Endodermal cell (in vitro differentiated cells): ENCODE results near the gene EDARADD. TPM values are rescaled to one million over a fixed set of nuclear protein-coding genes. Genes with fewer than 3 reads are reported as not detected.
A peak's percentile ranks its signal among the peaks of the same experiment; 100 is the strongest.

Source experiments
- DNase-seq: peaks from one replicate; pipeline ENCODE4 v3.0.0-alpha.2; 2017
- H3K27ac ChIP-seq: 2 replicates; pipeline ENCODE4 v1.5.1; 2013; ENCODE audit warnings: mild to moderate bottlenecking, low read depth, low read length, moderate library complexity
- H3K27me3 ChIP-seq: 2 replicates; pipeline ENCODE4 v1.6.1; 2013; ENCODE audit warnings: mild to moderate bottlenecking, low read length, moderate library complexity; ENCODE audit not compliant: insufficient read depth, control insufficient read depth, poor library complexity, severe bottlenecking
- H3K36me3 ChIP-seq: 2 replicates; pipeline ENCODE4 v1.7.0; 2013; ENCODE audit warnings: mild to moderate bottlenecking, low read length, moderate library complexity; ENCODE audit not compliant: control insufficient read depth, insufficient read depth
- H3K4me1 ChIP-seq: one replicate; pipeline ENCODE4 v1.7.0; 2013; ENCODE audit warnings: low read length; ENCODE audit not compliant: control insufficient read depth, insufficient read depth
- H3K4me3 ChIP-seq: 2 replicates; pipeline ENCODE4 v1.5.1; 2013; ENCODE audit warnings: mild to moderate bottlenecking, low read length, moderate library complexity
- H3K9ac ChIP-seq: 2 replicates; pipeline ENCODE4 v1.6.1; 2013; ENCODE audit warnings: mild to moderate bottlenecking, low read length, moderate library complexity; ENCODE audit not compliant: poor library complexity, severe bottlenecking; ENCODE audit errors: extremely low read depth
- H3K9me3 ChIP-seq: 2 replicates; pipeline ENCODE4 v1.6.1; 2013; ENCODE audit warnings: mild to moderate bottlenecking, low read length, moderate library complexity; ENCODE audit not compliant: control insufficient read depth
- H3K27ac Mint-ChIP-seq: 2 replicates; pipeline ENCODE4 v1.8.0; 2020; ENCODE audit warnings: mixed read lengths
- H3K27me3 Mint-ChIP-seq: 2 replicates; pipeline ENCODE4 v1.8.0; 2021; ENCODE audit warnings: mild to moderate bottlenecking, mixed read lengths; ENCODE audit not compliant: insufficient read depth
- H3K36me3 Mint-ChIP-seq: 2 replicates; pipeline ENCODE4 v1.8.0; 2020; ENCODE audit warnings: low read depth, mixed read lengths
- H3K4me1 Mint-ChIP-seq: 2 replicates; pipeline ENCODE4 v1.8.0; 2020; ENCODE audit warnings: mixed read lengths
- H3K4me3 Mint-ChIP-seq: 2 replicates; pipeline ENCODE4 v1.8.0; 2020; ENCODE audit warnings: mild to moderate bottlenecking, moderate library complexity, mixed read lengths
- H3K9me3 Mint-ChIP-seq: 2 replicates; pipeline ENCODE4 v1.8.0; 2020; ENCODE audit warnings: mild to moderate bottlenecking, mixed read lengths
- CTCF ChIP-seq: fragments of 200-600 bp; sonication (generic); conservative IDR thresholded peaks from 2 replicates; pipeline ENCODE4 v1.5.0; 2021; ENCODE audit warnings: antibody characterized with exemption, mild to moderate bottlenecking
- WGBS, 2 experiments: methylation state at CpG; one replicate each; pipeline versions ENCODE4 v1.1.5 to v1.1.7; 2013; ENCODE audit warnings: missing lambda C conversion rate in 2 of 2, mixed read lengths in 1 of 2; ENCODE audit not compliant: insufficient coverage in 1 of 2, insufficient read length in 1 of 2; 5-methylcytosine and 5-hydroxymethylcytosine counted together
- total RNA-seq, 2 donors: library from RNA; stranded (reverse); fragmentation: NEBNext Ultra II Directional in 1 of 2; extraction: Animal tissue kit (Norgen Biotek cat#: 25700) in 1 of 2; gene quantifications; 2 replicates in 1 of 2; 3 replicates in 1 of 2; pipeline ENCODE4 v1.2.1, GENCODE V29; 2021

EDARADD gene
- total RNA-seq, 2 donors from 2014 or later = 5.0 to 5.5 TPM

- TF ChIP-seq CTCF = no peak
- H3K4me1 ChIP-seq = peaks cover 5% of the 10 kb centered on the region
- 29 to 47% methylated on average over 5 to 6 of the region's 6 CpGs for WGBS, 2 experiments
- no peaks in the 10 kb centered on the region for H3K9me3 Mint-ChIP-seq
- H3K4me3 Mint-ChIP-seq = no peak overlapping the region
- H3K27me3 Mint-ChIP-seq = peaks cover 78% of the 10 kb centered on the region
- H3K27ac ChIP-seq = no peak overlapping the region
- peaks cover 23% of the 10 kb centered on the region for H3K4me1 Mint-ChIP-seq
- no peaks in the 10 kb centered on the region for H3K36me3 ChIP-seq
- H3K27me3 ChIP-seq = no peaks in the 10 kb centered on the region
- H3K27ac Mint-ChIP-seq = peak overlapping the region; percentile 8
- H3K4me3 ChIP-seq = no peak overlapping the region
- H3K9ac ChIP-seq = no peak overlapping the region
- DNase-seq = peak; percentile 71
- no peaks in the 10 kb centered on the region for H3K9me3 ChIP-seq
- peaks cover 11% of the 10 kb centered on the region for H3K36me3 Mint-ChIP-seq
Measured at GRCh38 chr1:236471653-236472052, 77.6 kb downstream of the EDARADD start.

- 73 to 86% methylated on average over 9 to 17 of the region's 17 CpGs for WGBS, 2 experiments
- Mint-ChIP-seq H3K27ac (no peak overlapping the region), H3K4me1 (peaks cover 22% of the 10 kb centered on the region), H3K36me3 (peaks cover 12% of the 10 kb centered on the region), H3K4me3 (no peak overlapping the region), H3K27me3 (peaks cover 77% of the 10 kb centered on the region), H3K9me3 (no peaks in the 10 kb centered on the region)
- Histone ChIP-seq H3K27me3 (no peaks in the 10 kb centered on the region), H3K9me3 (no peaks in the 10 kb centered on the region), H3K4me3 (no peak overlapping the region), H3K4me1 (peaks cover 5% of the 10 kb centered on the region), H3K36me3 (no peaks in the 10 kb centered on the region), H3K27ac (no peak overlapping the region), H3K9ac (no peak overlapping the region)
- DNase-seq = no peak
- TF ChIP-seq CTCF = no peak
Measured at GRCh38 chr1:236472850-236473788, 79.0 kb downstream of the EDARADD start.

GRCh38 chr1:236476019-236476418 lies 81.9 kb downstream of the EDARADD start:
- Histone ChIP-seq H3K27ac (no peak overlapping the region), H3K9me3 (no peaks in the 10 kb centered on the region), H3K36me3 (no peaks in the 10 kb centered on the region), H3K9ac (no peak overlapping the region), H3K4me3 (no peak overlapping the region), H3K27me3 (no peaks in the 10 kb centered on the region), H3K4me1 (peaks cover 5% of the 10 kb centered on the region)
- no peak for TF ChIP-seq CTCF
- Mint-ChIP-seq H3K27me3 (peaks cover 57% of the 10 kb centered on the region), H3K36me3 (peaks cover 4% of the 10 kb centered on the region), H3K4me3 (no peak overlapping the region), H3K27ac (no peak overlapping the region), H3K4me1 (peaks cover 23% of the 10 kb centered on the region), H3K9me3 (no peaks in the 10 kb centered on the region)
- WGBS, 2 experiments = 89 to 94% methylated on average over 2 to 4 of the region's 5 CpGs
- DNase-seq = no peak
